DND-41 (cell line): ENCODE data around the gene KCNH1.
"Not testable (repeated sequence)": the region's sequence is repeated elsewhere in the genome, so short reads cannot be mapped to it uniquely, and the experiment has no call there.

ENCODE experiments used
- ATAC-seq: fragments of 200-7000 bp; cut with Tn5 transposase; 3 replicates; pipeline ENCODE4 v1.9.1; 2021; ENCODE audit warnings: low read depth; ENCODE audit not compliant: insufficient read depth
- DNase-seq: peaks from one replicate; pipeline ENCODE4 v3.0.0-alpha.2; 2020
- H2AFZ ChIP-seq: 2 replicates; pipeline ENCODE4 v1.6.0; 2012; ENCODE audit warnings: low read depth, low read length
- H3K27ac ChIP-seq: 2 replicates; pipeline ENCODE4 v1.5.1; 2012; ENCODE audit warnings: low read length, inconsistent platforms
- H3K27me3 ChIP-seq: fragments of 200-600 bp; sonication (generic); 2 replicates; pipeline ENCODE4 v1.6.0; 2012; ENCODE audit warnings: low read length, mild to moderate bottlenecking, inconsistent platforms; ENCODE audit not compliant: insufficient read depth, poor library complexity
- H3K36me3 ChIP-seq: 2 replicates; pipeline ENCODE4 v1.5.1; 2012; ENCODE audit warnings: low read length, inconsistent platforms; ENCODE audit not compliant: insufficient read depth
- H3K4me1 ChIP-seq: 2 replicates; pipeline ENCODE4 v1.5.1; 2012; ENCODE audit warnings: mild to moderate bottlenecking, low read length; ENCODE audit not compliant: insufficient read depth
- H3K4me2 ChIP-seq: 2 replicates; pipeline ENCODE4 v1.6.0; 2012; ENCODE audit warnings: mild to moderate bottlenecking, moderate library complexity, low read length, inconsistent platforms; ENCODE audit not compliant: insufficient read depth
- H3K4me3 ChIP-seq, 2 experiments: fragments of 200-600 bp in 1 of 2; shearing (Covaris generic) in 1 of 2; 2 replicates each; pipeline ENCODE4 v1.5.1; 2012 to 2016; ENCODE audit warnings: inconsistent platforms in 2 of 2, low read length in 2 of 2, mild to moderate bottlenecking in 2 of 2, low read depth in 1 of 2, moderate library complexity in 1 of 2
- H3K79me2 ChIP-seq: 2 replicates; pipeline ENCODE4 v1.6.0; 2012; ENCODE audit warnings: low read length, inconsistent platforms; ENCODE audit not compliant: insufficient read depth
- H3K9ac ChIP-seq: 2 replicates; pipeline ENCODE4 v1.6.0; 2012; ENCODE audit warnings: low read depth, mild to moderate bottlenecking, inconsistent platforms, low read length, moderate library complexity
- H3K9me3 ChIP-seq: 2 replicates; pipeline ENCODE4 v1.5.1; 2012; ENCODE audit warnings: low read length, moderate library complexity, mild to moderate bottlenecking, inconsistent platforms; ENCODE audit not compliant: insufficient read depth, severe bottlenecking
- H4K20me1 ChIP-seq: 2 replicates; pipeline ENCODE4 v1.6.0; 2012; ENCODE audit warnings: low read length; ENCODE audit not compliant: insufficient read depth
- CTCF ChIP-seq: IDR thresholded peaks from 2 replicates; pipeline ENCODE4 v1.5.1; 2012; ENCODE audit warnings: borderline replicate concordance, low read length, moderate library complexity, mild to moderate bottlenecking; ENCODE audit not compliant: poor library complexity, severe bottlenecking; ENCODE audit errors: extremely low read depth
- EZH2 ChIP-seq: IDR thresholded peaks from 3 replicates; pipeline ENCODE4 v1.6.1; 2012; ENCODE audit warnings: borderline replicate concordance, low read depth, mild to moderate bottlenecking, moderate library complexity, low read length, inconsistent platforms; ENCODE audit not compliant: severe bottlenecking

Gene KCNH1

GRCh38 chr1:211066781-211067384, 67.1 kb downstream of the KCNH1 start:
- no peak overlapping the region for H3K9ac ChIP-seq
- no peaks in the 10 kb centered on the region for H4K20me1 ChIP-seq
- no peak overlapping the region for H3K4me3 ChIP-seq
- no peak overlapping the region for H3K4me2 ChIP-seq
- H3K27me3 ChIP-seq: no peaks in the 10 kb centered on the region
- no peaks in the 10 kb centered on the region for H3K4me1 ChIP-seq
- no peak overlapping the region for H2AFZ ChIP-seq
- no peak for DNase-seq
- TF ChIP-seq EZH2 (no peak), CTCF (no peak)
- H3K79me2 ChIP-seq: no peaks in the 10 kb centered on the region
- no peaks in the 10 kb centered on the region for H3K36me3 ChIP-seq
- no peak overlapping the region for H3K27ac ChIP-seq
- H3K9me3 ChIP-seq: no peaks in the 10 kb centered on the region
- ATAC-seq: no peak

- not testable (repeated sequence) for H3K9ac ChIP-seq, H3K27me3 ChIP-seq, H3K4me1 ChIP-seq, DNase-seq, ATAC-seq, H4K20me1 ChIP-seq, H3K79me2 ChIP-seq, H3K36me3 ChIP-seq, H2AFZ ChIP-seq, H3K9me3 ChIP-seq, H3K27ac ChIP-seq, H3K4me3 ChIP-seq, H3K4me2 ChIP-seq
Observed at GRCh38 chr1:211041838-211042237, 92.1 kb downstream of the KCNH1 start.

GRCh38 chr1:211037095-211037494, 96.9 kb downstream of the KCNH1 start:
- no peak overlapping the region for H2AFZ ChIP-seq

More at GRCh38 chr1:211037095-211037494, 96.9 kb downstream of the KCNH1 start:
- Histone ChIP-seq H3K9me3 (no peaks in the 10 kb centered on the region), H3K36me3 (no peaks in the 10 kb centered on the region), H3K4me1 (no peaks in the 10 kb centered on the region), H4K20me1 (no peaks in the 10 kb centered on the region), H3K4me2 (no peak overlapping the region), H3K79me2 (no peaks in the 10 kb centered on the region), H3K4me3 (no peak overlapping the region), H3K27ac (no peak overlapping the region), H3K27me3 (no peaks in the 10 kb centered on the region), H3K9ac (no peak overlapping the region)
- TF ChIP-seq CTCF (no peak), EZH2 (no peak)
- ATAC-seq: no peak
- no peak for DNase-seq
